Amniotic epithelial cell (primary cell): ENCODE data around the gene FBXO8.

ENCODE experiments used
- DNase-seq: peaks from one replicate; pipeline ENCODE4 v3.0.0-alpha.2; 2010; ENCODE audit warnings: low read depth

FBXO8 gene

GRCh38 chr4:174209341-174209740 lies 74.1 kb downstream of the FBXO8 start:
- DNase-seq, result no peak

DNA sequence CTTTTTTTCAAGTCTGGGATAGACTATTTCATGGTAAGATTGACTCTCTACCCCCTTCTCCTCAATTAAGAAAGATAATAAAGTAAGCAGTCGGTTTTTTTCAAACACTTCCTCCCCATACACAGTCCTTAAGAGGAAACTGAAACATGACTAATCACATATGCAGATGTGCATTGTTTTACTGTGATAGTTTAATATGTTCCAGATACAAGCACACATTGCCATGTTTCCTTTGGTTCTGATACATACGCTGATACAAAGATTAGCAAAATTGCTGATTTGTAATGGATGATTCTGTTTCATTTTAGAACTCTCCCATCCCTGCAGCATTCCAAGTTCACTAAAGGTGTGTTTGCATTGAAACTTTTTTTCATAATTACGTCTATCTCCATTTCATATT lies 76.1 kb downstream of the FBXO8 start:
- DNase-seq, result no peak

- no peak for DNase-seq
Measured at GRCh38 chr4:174204164-174204831, 79.2 kb downstream of the FBXO8 start.

- DNase-seq, result no peak
Measured at GRCh38 chr4:174201871-174202270, 81.6 kb downstream of the FBXO8 start.

DNA sequence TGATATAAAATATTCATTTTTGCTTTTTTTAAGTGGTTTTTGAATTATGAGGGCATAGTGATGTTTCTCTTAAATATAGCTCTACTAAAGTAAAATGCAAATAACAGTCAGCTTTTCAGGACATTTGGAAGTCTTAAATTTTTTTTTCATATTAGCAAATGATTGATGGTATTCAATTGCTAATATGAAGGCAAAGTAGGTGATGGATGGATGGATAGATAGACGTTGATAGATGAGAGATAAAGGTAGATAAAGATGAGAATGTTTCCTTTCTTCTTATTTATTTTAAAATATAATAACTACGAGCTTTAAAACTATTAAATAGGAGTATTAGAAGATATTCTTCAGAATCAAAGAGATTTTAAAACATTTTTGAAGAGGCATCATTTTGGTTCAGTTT lies 83.7 kb downstream of the FBXO8 start:
- no peak for DNase-seq

DNA sequence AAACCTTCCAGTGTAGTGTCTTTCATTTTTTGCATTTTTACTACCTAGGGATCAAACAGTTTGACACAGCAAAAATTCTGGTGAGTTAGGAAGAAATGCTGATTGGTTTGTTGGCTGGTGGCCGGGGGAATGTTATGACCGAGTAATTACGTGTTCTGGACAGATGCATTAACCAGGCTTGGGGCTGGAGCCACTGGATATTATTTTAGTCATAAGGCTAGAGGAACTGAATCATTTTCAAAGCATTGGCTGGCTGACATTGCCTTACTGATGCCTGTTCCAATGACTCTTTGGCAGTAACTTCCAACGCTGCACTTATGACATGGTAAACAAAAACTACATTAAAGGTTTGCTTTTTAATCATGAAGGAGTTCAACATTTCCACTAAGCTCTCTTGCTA lies 84.6 kb downstream of the FBXO8 start:
- DNase-seq, result peak; percentile 86

- no peak for DNase-seq
Measured at GRCh38 chr4:174198396-174198795, 85.1 kb downstream of the FBXO8 start.

GRCh38 chr4:174193438-174194374 lies 89.8 kb downstream of the FBXO8 start:
- DNase-seq, result peak; percentile 44

- peak; percentile 86 for DNase-seq
Measured at GRCh38 chr4:174192943-174193342, 90.5 kb downstream of the FBXO8 start.

GRCh38 chr4:174190832-174191500 lies 92.5 kb downstream of the FBXO8 start:
- no peak for DNase-seq

DNA sequence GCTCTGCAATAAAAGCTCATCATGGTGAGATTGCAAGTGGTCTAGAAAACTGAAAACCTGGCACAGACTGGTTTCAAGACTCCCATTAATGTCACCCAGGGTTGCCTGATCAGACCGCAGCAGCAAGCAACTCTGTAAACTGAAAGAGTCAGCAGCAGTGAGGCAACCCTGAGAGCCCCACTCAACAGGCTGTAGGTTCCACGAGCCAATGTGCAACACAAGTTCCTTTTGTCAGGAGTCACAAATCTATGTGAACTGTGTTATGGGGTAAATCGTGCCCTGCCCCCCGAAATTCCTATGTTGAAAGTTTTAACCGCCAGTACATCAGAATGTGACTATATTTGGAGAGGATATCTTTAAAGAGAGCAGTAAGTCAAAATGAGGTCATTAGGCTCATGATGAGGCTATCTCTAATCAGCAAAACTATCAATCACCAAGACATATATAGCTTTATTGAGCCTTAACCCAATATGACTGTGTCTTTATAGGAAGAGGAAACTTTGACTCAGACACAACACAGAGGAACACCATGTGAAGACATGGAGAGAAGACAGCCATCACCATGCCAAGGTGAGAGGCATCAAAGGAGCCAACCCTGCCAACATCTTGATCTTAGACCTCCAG lies 94.0 kb downstream of the FBXO8 start:
- DNase-seq, result peak; percentile 59
